GM12864 (cell line): ENCODE data around the gene FAHD1.
"Not testable (repeated sequence)": the region's sequence is repeated elsewhere in the genome, so short reads cannot be mapped to it uniquely, and the experiment has no call there.

Experiments
- DNase-seq: peaks from one replicate; pipeline ENCODE4 v3.0.0-alpha.2; 2011; ENCODE audit warnings: low read depth
- H3K4me3 ChIP-seq: 2 replicates; pipeline ENCODE4 v1.5.1; 2011; ENCODE audit warnings: mild to moderate bottlenecking, low read depth, low read length, control low read depth
- CTCF ChIP-seq: IDR thresholded peaks from 2 replicates; pipeline ENCODE4 v1.5.1; 2011; ENCODE audit warnings: low read depth, mild to moderate bottlenecking, moderate library complexity, low read length, control low read depth, inconsistent platforms; ENCODE audit errors: missing control alignments

Gene FAHD1

DNA sequence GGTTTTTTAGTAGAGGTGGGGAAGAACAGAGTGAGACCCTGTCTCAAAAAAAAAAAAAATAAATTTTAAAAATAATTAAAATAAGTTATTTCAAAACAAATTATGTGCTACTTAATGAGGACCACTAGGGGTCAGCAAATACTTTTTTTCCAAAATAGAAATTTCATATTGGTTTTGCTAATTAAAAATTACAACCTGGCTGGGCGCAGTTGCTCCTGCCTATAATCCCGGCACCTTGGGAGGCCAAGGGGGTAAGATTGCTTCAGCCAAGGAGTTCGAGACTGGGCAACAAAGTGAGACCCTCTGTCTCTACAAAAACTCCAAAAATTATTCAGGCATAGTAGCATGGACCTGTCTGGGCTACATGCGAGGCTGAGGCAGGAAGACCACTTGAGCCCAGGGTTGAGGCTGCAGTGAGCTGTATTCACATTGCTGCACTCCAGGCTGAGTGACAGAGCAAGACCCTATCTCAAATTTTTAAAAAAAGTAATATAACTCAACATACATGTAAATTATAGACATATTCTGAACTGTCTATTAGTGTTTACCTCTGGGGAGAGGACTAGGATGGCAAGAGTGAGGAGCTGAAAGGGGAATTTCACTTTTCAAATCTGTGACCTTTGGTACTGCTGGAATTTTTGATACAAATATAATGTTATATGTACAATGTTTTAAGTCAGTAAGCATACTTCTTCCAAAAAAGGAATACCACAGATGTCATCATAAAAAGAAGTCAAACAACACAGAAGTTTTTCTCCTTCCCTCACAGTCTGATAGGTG lies 36.9 kb downstream of the FAHD1 start:
- no peak for DNase-seq
- no peak overlapping the region for H3K4me3 ChIP-seq
- peak; percentile 42 for TF ChIP-seq CTCF

DNA sequence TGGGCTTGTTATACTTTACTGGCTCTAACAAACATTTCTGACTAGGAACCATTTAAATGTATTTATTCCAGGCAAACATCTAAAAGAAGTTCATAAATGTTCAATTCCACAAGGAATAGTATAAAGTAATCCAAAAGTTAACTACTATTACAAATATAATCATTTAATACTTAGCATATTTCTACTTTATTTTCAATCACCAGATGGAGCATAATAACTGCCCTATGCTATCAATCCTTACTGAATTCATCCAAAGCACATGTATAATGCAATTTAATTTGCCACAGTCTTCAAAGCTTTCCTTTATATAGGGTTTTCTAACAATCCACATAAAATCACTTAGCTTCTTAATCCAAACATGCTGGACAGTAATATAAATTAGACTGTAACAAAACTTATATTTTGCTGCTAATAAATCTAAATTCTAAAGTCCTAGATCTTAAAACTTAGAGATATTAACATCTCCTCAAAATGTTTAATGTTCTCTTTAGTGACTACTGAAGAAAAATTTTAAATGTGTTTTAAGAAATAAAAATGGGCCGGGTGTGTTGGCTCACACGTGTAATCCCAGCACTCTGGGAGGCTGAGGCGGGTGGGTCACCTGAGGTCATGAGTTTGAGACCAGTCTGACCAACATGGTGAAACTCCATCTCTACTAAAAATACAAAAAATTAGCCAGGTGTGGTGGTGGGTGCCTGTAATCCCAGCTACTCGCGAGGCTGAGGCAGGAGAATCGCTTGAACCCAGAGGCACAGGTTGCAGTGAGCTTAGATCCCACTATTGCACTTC lies 39.1 kb downstream of the FAHD1 start:
- no peak for DNase-seq
- H3K4me3 ChIP-seq, result no peak overlapping the region
- no peak for TF ChIP-seq CTCF

DNA sequence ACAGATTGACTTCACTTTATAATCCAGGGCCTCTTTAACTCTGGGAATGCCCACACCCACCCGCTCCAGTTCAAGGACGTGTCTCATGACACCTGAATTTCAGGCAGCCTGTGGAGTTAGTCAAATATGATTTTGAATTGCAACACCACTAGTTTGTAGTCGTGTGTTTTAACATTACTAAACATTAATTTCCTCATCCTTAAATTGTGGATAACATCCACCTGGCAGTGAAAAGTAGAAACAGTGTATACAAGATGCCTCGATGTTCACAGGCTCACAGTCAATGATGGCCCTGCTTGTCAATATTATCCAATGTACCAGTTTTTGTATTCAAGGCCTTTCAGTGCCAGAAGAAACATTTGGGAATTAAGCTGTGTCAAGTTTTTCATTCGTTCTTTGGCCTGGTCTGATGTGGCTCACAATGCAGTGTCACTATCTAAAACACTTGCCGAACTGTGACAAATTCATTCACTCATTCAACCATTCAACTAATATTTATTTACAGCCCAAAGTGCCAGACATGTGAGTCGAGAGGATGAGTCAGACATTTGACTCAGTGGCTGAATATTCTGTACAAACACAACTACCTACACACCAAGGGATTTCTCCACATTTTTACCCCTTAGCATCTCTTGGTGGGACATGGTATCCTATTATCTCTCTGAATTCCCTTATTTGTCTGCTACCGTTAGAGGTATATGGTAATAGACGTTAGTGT lies 43.5 kb downstream of the FAHD1 start:
- DNase-seq, result no peak
- no peak for TF ChIP-seq CTCF
- H3K4me3 ChIP-seq, result no peak overlapping the region

- DNase-seq, result no peak
- no peak for TF ChIP-seq CTCF
- no peak within 1 kb of the TSS for H3K4me3 ChIP-seq
These were observed 45.1 kb downstream of the FAHD1 start, which contains the start of gene MEIOB for GRCh38 chr16:1871974-1872635. MEIOB (minus strand) TSS chr16:1872164; CDS start chr16:1868175, 3,989 bp downstream.

GRCh38 chr16:1874854-1875253 lies 47.8 kb downstream of the FAHD1 start:
- no peak for DNase-seq
- H3K4me3 ChIP-seq, result no peak overlapping the region
- no peak for TF ChIP-seq CTCF

DNA sequence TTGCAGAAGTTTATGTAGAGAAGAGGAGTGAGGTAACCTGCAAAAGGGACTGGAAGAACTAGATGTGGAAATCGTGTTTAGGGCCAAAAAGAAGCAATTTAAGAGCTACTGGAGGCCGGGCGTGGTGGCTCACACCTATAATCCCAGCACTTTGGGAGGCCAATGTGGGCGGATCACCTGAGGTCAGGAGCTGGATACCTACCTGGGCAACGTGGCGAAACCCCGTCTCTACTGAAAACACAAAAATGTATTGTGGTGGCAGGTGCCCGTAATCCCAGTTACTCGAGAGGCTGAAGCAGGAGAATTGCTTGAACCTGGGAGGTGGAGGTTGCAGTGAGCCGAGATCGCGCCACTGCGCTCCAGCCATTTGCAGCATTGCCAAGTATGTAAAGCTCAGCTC lies 49.1 kb downstream of the FAHD1 start:
- DNase-seq, H3K4me3 ChIP-seq: not testable (repeated sequence)

DNA sequence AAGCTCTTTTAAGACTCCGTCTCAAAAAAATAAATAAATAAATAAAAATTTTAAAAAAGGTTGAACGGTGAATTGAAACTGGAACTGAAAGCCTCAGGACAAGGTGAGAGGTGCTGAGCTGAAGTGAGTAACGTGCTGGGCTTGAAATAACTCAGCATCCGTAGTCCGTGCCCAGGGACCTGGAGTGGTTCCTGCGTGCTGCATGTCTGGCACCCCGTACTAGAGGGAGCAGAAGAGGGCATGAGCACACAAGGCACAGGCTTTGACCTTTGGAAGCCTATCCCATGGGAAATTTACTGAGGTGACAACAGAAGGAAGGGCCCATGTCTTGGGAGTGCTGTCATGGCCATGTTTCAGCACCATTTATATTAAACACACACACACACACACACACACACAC lies 49.5 kb downstream of the FAHD1 start:
- H3K4me3 ChIP-seq, result no peak overlapping the region
- TF ChIP-seq CTCF, result no peak
- peak; percentile 33 for DNase-seq
